HG03103 (cell line): ENCODE measurements around the gene SLC14A1.
"Not testable (repeated sequence)": the region's sequence is repeated elsewhere in the genome, so short reads cannot be mapped to it uniquely, and the experiment has no call there.

Experiments
- ATAC-seq: cut with Tn5 transposase; IDR thresholded peaks from one replicate; pipeline ENCODE4 v1.9.1; 2021; ENCODE audit warnings: low read depth; ENCODE audit not compliant: unreplicated experiment

SLC14A1 gene

GRCh38 chr18:45753286-45753685, 29.3 kb downstream of the SLC14A1 start:
- ATAC-seq: no peak

GRCh38 chr18:45755934-45756333, 32.0 kb downstream of the SLC14A1 start:
- ATAC-seq: no peak

- no peak for ATAC-seq
Measured at GRCh38 chr18:45757005-45757404, 33.0 kb downstream of the SLC14A1 start.

- ATAC-seq: not testable (repeated sequence)
Measured at GRCh38 chr18:45757644-45758043, 33.7 kb downstream of the SLC14A1 start.

GRCh38 chr18:45760462-45761036, 36.6 kb downstream of the SLC14A1 start:
- no peak for ATAC-seq

GRCh38 chr18:45761512-45762114, 37.6 kb downstream of the SLC14A1 start:
- no peak for ATAC-seq

- ATAC-seq: no peak
Measured at GRCh38 chr18:45764000-45764686, 40.2 kb downstream of the SLC14A1 start.

GRCh38 chr18:45765796-45766195, 41.8 kb downstream of the SLC14A1 start:
- no peak for ATAC-seq

- no peak for ATAC-seq
Measured at GRCh38 chr18:45771587-45772480, 47.9 kb downstream of the SLC14A1 start.

- no peak for ATAC-seq
Measured at GRCh38 chr18:45774065-45774521, 50.1 kb downstream of the SLC14A1 start.

- peak; percentile 51 for ATAC-seq
Measured at GRCh38 chr18:45775241-45775676, 51.3 kb downstream of the SLC14A1 start.

GRCh38 chr18:45775743-45776142, 51.8 kb downstream of the SLC14A1 start:
- no peak for ATAC-seq

GRCh38 chr18:45777393-45777792, 53.4 kb downstream of the SLC14A1 start:
- ATAC-seq: no peak

- no peak for ATAC-seq
Measured at GRCh38 chr18:45780568-45780967, 56.6 kb downstream of the SLC14A1 start.

- no peak for ATAC-seq
Measured at GRCh38 chr18:45782662-45783061, 58.7 kb downstream of the SLC14A1 start.

GRCh38 chr18:45783097-45784075, 59.4 kb downstream of the SLC14A1 start:
- ATAC-seq: no peak

- no peak for ATAC-seq
Measured at GRCh38 chr18:45785134-45785533, 61.2 kb downstream of the SLC14A1 start.

- ATAC-seq: no peak
Measured at GRCh38 chr18:45786941-45787340, 63.0 kb downstream of the SLC14A1 start.

- no peak for ATAC-seq
Measured at GRCh38 chr18:45787346-45787745, 63.4 kb downstream of the SLC14A1 start.

- no peak for ATAC-seq
Measured at GRCh38 chr18:45788861-45789260, 64.9 kb downstream of the SLC14A1 start.
